ENCODE measurements around the gene MRM3. TPM values are rescaled to one million over a fixed set of nuclear protein-coding genes. Genes with fewer than 3 reads are reported as not detected.

The MRM3 gene
- total and polyA plus RNA-seq, 4 experiments from 2014 or later: 18.6 to 32.6 (median 20.5) TPM

DNA sequence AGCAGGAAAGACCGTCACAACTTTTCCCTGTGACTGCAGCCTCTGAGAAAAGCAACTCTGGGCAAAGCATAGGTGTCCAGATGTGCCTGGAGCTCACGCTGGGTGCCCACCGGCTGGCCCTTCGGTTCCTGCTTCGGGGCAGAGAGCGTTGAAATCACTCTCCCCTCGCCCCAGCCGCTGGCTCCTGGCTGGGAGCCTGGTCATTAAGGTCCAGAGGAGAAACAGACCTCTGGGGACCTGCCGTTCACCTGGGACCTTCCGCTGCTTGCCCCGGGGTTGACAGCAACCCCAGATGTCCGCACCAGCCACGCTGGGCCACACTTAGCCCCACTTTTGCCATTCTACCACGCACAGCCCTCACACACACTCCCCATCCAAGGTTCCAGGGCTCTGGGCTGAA lies 13.1 kb downstream of the MRM3 start:
- Mint-ChIP-seq H3K27ac (peak overlapping the region in 1 of 7 donors; percentile 64), H3K27me3 (no peaks in the 10 kb centered on the region)
- POLR2A ChIA-PET (ENCODE audit: partially characterized antibody): interaction anchor here (0.9 to 1.3 kb wide), 5 partner anchors 14 to 201 kb away, joined by 3 to 6 read pairs (median 4); partner anchors contain the start of genes GLOD4 and TIMM22

DNA sequence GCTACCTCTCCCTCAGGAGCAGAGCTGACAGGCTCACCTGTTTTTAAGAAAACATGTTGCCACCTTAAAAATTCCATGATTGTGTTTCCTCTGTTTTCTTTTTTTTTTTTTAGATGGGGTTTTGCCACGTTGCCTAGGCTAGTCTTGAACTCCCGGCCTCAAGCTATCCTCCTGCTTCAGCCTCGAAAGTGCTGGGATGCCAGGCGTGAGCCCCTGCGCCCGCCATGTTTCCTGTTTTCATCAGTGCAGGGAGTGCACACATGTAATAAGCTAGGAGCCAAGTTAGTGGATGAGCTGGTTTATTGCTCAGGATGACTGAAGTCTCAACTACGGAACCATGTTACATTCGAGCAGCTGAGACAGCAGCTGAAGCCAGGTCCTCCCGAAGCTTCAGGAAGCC lies 13.6 kb downstream of the MRM3 start:
- Mint-ChIP-seq H3K27ac (peak overlapping the region in 1 of 7 donors; percentile 12), H3K9me3 (peaks cover 0 to 2% (median 0%) of the 10 kb centered on the region in 8 donors), H3K4me3 (no peak overlapping the region), H3K4me1 (peaks cover 3 to 9% (median 6%) of the 10 kb centered on the region in 4 donors), H3K36me3 (peaks cover 20 to 23% of the 10 kb centered on the region in 2 donors), H3K27me3 (no peaks in the 10 kb centered on the region)
- H3K27me3 ChIP-seq (ENCODE audit: insufficient read depth, low read length): no peaks in the 10 kb centered on the region
- peaks cover 19% of the 10 kb centered on the region for H3K36me3 ChIP-seq (ENCODE audit: insufficient read depth, low read length)
- no peak for DNase-seq
- ChIA-PET POLR2A (ENCODE audit: partially characterized antibody) (interaction anchor here (0.9 to 1.3 kb wide), 2 partner anchors 16 to 201 kb away, joined by 3 to 5 read pairs; partner anchors contain the start of gene TIMM22), CTCF (ENCODE audit: partially characterized antibody) (interaction anchor here (1.1 to 1.8 kb wide), 5 partner anchors 14 to 203 kb away, joined by 4 to 22 read pairs (median 5); partner anchors contain the start of genes GLOD4, MRM3 and TIMM22)
- peaks cover 5% of the 10 kb centered on the region for H3K4me1 ChIP-seq (ENCODE audit: insufficient read depth, low read length)
- intact Hi-C loops (cut with micrococcal nuclease): loop anchor here (1.0 kb wide), 1 partner anchor 201 kb away; no protein-coding TSS in a partner anchor
- H3K27ac ChIP-seq (ENCODE audit: low read depth, low read length): no peak overlapping the region
- H3K9me3 ChIP-seq (ENCODE audit: control insufficient read depth in 1 of 2, low read length in 2 of 2): no peaks in the 10 kb centered on the region
- no peak overlapping the region for H3K4me3 ChIP-seq (ENCODE audit: low read length in 2 of 2)

More for the DNA sequence above, 13.1 kb downstream of the MRM3 start:
- H3K4me3 ChIP-seq (ENCODE audit: low read length in 2 of 2): no peak overlapping the region
- H3K27ac ChIP-seq (ENCODE audit: low read depth, low read length): no peak overlapping the region
- CTCF ChIA-PET (ENCODE audit: partially characterized antibody): interaction anchor here (1.1 to 1.8 kb wide), 5 partner anchors 13 to 204 kb away, joined by 4 to 22 read pairs (median 5); partner anchors contain the start of genes GLOD4, MRM3 and TIMM22
- DNase-seq: no peak
- no peaks in the 10 kb centered on the region for H3K9me3 ChIP-seq (ENCODE audit: control insufficient read depth in 1 of 2, low read length in 2 of 2)
- intact Hi-C loops (cut with micrococcal nuclease): loop anchor here (1.0 kb wide), 1 partner anchor 201 kb away; no protein-coding TSS in a partner anchor
- H3K4me1 ChIP-seq (ENCODE audit: insufficient read depth, low read length): peaks cover 5% of the 10 kb centered on the region
- Mint-ChIP-seq H3K4me1 (peaks cover 3 to 9% (median 6%) of the 10 kb centered on the region in 4 donors), H3K4me3 (no peak overlapping the region), H3K36me3 (peaks cover 21 to 23% of the 10 kb centered on the region in 2 donors), H3K9me3 (peaks cover 0 to 2% (median 0%) of the 10 kb centered on the region in 8 donors)
- H3K27me3 ChIP-seq (ENCODE audit: insufficient read depth, low read length): no peaks in the 10 kb centered on the region
- H3K36me3 ChIP-seq (ENCODE audit: insufficient read depth, low read length): peaks cover 19% of the 10 kb centered on the region

DNA sequence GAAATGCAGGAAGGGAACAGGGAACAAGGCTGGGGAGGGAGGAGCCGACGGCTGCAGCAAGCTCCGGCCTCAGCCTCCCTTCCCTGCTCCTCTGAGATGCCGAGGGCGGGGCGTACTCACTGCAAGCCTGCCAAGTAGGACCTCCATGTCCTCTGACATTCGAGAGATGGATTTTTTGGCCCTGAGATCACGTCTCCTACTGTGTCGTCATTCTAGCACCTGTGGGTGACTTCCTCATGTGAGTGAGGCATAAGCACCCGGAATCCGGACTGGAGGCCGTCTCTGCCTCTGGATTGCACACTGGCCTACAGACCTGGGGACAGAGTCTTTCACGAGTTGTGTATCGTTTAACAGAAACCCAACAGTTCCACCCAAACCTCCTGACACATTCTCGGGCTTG lies 14.5 kb downstream of the MRM3 start:
- H3K27me3 ChIP-seq (ENCODE audit: insufficient read depth, low read length): no peaks in the 10 kb centered on the region
- H3K27ac ChIP-seq (ENCODE audit: low read depth, low read length): no peak overlapping the region
- no peaks in the 10 kb centered on the region for H3K27me3 Mint-ChIP-seq
- no peak for DNase-seq
- CTCF ChIA-PET (ENCODE audit: partially characterized antibody): interaction anchor here (1.0 to 1.4 kb wide), 2 partner anchors 82 to 184 kb away, joined by 3 read pairs; no protein-coding TSS in a partner anchor
- no peaks in the 10 kb centered on the region for H3K9me3 Mint-ChIP-seq
- H3K4me1 ChIP-seq (ENCODE audit: insufficient read depth, low read length): peaks cover 5% of the 10 kb centered on the region
- H3K9me3 ChIP-seq (ENCODE audit: control insufficient read depth in 1 of 2, low read length in 2 of 2): no peaks in the 10 kb centered on the region
- peaks cover 11% of the 10 kb centered on the region for H3K36me3 ChIP-seq (ENCODE audit: insufficient read depth, low read length)
- H3K4me3 ChIP-seq (ENCODE audit: low read length in 2 of 2): no peak overlapping the region
- peaks cover 12 to 14% of the 10 kb centered on the region in 2 donors for H3K36me3 Mint-ChIP-seq
- H3K4me3 Mint-ChIP-seq: no peak overlapping the region
- POLR2A ChIA-PET (ENCODE audit: partially characterized antibody): no interaction called here
- peaks cover 0 to 6% (median 6%) of the 10 kb centered on the region in 4 donors for H3K4me1 Mint-ChIP-seq
- intact Hi-C loops (cut with micrococcal nuclease): no loop called here
- no peak overlapping the region for H3K27ac Mint-ChIP-seq

DNA sequence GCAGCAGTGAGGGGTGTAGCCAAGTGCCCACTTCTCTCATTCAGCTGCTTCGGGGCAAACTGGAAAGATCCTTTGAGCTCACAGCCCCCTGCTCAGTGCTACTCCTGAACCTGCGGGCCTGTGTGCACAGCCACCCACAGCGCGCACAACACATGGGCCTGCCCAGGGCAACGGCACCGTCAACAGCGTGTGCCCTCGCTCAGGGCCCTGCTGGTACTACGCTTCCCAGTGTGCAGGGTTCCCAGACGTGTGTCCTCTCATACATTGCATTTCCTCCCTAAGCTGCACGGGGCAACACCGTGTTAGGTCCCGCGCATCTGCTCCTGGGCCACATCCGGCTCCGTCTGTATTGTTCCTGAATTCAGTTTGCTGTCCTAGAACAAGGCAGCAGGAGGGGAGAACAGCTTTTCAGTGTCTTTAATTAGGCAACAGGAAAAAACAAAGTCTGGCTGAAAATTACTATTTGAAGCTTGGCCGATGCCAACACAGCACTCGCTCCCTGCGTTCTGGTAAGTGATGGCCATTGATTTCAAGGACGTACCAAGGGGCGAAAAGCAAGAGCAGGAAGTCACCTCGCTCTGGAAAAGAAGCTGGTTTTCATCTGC lies 15.2 kb downstream of the MRM3 start:
- no peak overlapping the region for H3K4me3 Mint-ChIP-seq
- H3K36me3 ChIP-seq (ENCODE audit: insufficient read depth, low read length): peaks cover 4% of the 10 kb centered on the region
- CTCF ChIA-PET (ENCODE audit: partially characterized antibody): interaction anchor here (1.0 to 1.4 kb wide), 3 partner anchors 81 to 184 kb away, joined by 3 read pairs; no protein-coding TSS in a partner anchor

DNA sequence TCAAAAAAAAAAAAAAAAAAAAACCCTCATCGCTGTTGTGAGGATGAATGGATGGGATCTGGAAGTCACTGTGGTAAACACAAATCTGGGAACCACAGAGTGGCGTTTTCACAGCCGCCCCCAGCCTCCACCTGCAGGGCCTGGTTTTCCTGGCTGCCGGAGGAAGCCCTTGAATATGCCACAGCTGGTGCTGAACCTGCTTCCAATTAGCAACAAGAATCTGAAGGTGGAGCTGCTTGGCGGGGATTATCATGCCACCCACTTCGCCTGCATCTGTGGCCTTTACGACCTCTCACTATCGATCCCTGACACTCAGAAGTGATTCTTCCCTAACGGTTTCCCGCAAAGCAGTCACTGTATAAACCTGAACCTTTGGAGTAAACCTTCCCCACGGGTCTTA lies 16.1 kb downstream of the MRM3 start:
- no peak overlapping the region for H3K4me3 Mint-ChIP-seq
- Histone ChIP-seq H3K27ac (ENCODE audit: low read depth, low read length) (no peak overlapping the region), H3K27me3 (ENCODE audit: insufficient read depth, low read length) (no peaks in the 10 kb centered on the region), H3K9me3 (ENCODE audit: control insufficient read depth in 1 of 2, low read length in 2 of 2) (no peaks in the 10 kb centered on the region), H3K36me3 (ENCODE audit: insufficient read depth, low read length) (no peaks in the 10 kb centered on the region), H3K4me1 (ENCODE audit: insufficient read depth, low read length) (peaks cover 5% of the 10 kb centered on the region), H3K4me3 (ENCODE audit: low read length in 2 of 2) (no peak overlapping the region)
- POLR2A ChIA-PET (ENCODE audit: partially characterized antibody): no interaction called here
- peaks cover 0 to 6% (median 6%) of the 10 kb centered on the region in 4 donors for H3K4me1 Mint-ChIP-seq
- peaks cover 1 to 4% of the 10 kb centered on the region in 2 donors for H3K36me3 Mint-ChIP-seq
- no peak overlapping the region for H3K27ac Mint-ChIP-seq
- CTCF ChIA-PET (ENCODE audit: partially characterized antibody): interaction anchor here (1.0 kb wide), 1 partner anchor 183 kb away, joined by 3 read pairs; no protein-coding TSS in a partner anchor
- intact Hi-C loops (cut with micrococcal nuclease): no loop called here
- peaks cover 0 to under 1% of the 10 kb centered on the region in 2 donors for H3K27me3 Mint-ChIP-seq
- no peaks in the 10 kb centered on the region for H3K9me3 Mint-ChIP-seq
- DNase-seq: no peak

More for the DNA sequence above, 15.2 kb downstream of the MRM3 start:
- Mint-ChIP-seq H3K4me1 (peaks cover 0 to 6% (median 6%) of the 10 kb centered on the region in 4 donors), H3K27me3 (no peaks in the 10 kb centered on the region), H3K36me3 (peaks cover 7 to 9% of the 10 kb centered on the region in 2 donors), H3K9me3 (no peaks in the 10 kb centered on the region), H3K27ac (no peak overlapping the region)
- Histone ChIP-seq H3K9me3 (ENCODE audit: control insufficient read depth in 1 of 2, low read length in 2 of 2) (no peaks in the 10 kb centered on the region), H3K27me3 (ENCODE audit: insufficient read depth, low read length) (no peaks in the 10 kb centered on the region), H3K27ac (ENCODE audit: low read depth, low read length) (no peak overlapping the region), H3K4me1 (ENCODE audit: insufficient read depth, low read length) (peaks cover 5% of the 10 kb centered on the region), H3K4me3 (ENCODE audit: low read length in 2 of 2) (no peak overlapping the region)
- DNase-seq: no peak
- intact Hi-C loops (cut with micrococcal nuclease): no loop called here
- POLR2A ChIA-PET (ENCODE audit: partially characterized antibody): no interaction called here

DNA sequence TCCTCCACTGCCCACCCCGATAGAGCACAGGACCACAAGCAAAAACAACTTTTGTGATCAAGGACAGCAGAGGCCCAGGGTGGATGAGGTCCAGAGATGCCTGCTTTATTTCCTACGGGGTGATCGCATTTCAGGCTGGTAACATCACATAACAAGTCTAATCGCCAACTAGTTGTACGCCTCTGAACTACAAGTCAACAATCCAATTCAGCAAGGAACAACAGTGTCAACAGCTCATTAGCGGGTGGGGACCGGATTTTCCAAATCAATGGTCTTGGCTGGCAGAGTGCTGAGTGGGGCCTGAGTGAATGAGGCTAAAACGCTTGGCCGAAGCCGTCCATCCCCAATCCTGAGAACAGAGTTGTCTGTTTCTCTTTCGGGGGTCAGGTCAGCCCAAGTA lies 17.1 kb downstream of the MRM3 start:
- CTCF ChIA-PET (ENCODE audit: partially characterized antibody): no interaction called here
- intact Hi-C loops (cut with micrococcal nuclease): no loop called here

DNA sequence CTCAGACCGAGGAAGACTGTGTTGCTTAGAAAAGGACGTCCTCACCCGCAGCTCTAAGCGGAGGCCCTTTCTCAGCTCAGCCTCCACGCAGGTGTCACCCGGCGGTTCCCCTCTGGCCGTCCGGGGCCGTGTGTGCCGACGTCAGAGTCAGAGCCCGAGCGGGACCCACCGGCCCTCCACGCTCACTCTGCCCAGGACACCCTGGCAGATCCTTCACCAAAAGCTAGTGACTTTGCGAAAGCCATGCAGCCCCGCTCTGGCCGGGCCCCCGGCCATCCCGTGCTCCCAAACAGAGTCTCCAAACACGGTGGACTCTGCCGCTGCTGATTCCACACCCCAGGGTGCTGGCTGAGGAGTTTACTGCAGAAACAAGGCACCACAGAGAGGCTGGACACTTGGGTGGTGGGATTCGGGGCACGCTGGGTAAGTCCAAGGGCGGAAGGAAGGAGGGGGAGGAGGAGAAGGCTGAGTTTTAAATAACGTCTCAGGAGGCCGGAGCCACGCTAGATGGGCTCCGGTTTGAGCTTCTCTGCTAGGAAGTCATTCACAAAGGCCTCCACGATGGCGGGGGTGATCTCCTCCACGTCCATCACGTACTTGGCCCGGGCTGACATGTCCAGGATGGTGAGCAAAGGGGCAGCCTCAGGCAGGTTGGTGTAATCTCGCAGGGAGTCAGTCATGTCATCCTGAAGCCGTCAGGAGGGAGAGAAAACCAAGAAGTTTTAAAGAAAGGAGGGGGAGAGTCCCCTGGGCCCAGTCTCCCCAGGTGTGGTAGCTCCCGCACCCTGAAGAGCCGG lies 18.5 kb downstream of the MRM3 start:
- no peaks in the 10 kb centered on the region for H3K27me3 ChIP-seq (ENCODE audit: insufficient read depth, low read length)
- CTCF ChIA-PET (ENCODE audit: partially characterized antibody): interaction anchor here (1.6 kb wide), 1 partner anchor 180 kb away, joined by 4 read pairs; no protein-coding TSS in a partner anchor
- H3K9me3 Mint-ChIP-seq: no peaks in the 10 kb centered on the region
- POLR2A ChIA-PET (ENCODE audit: partially characterized antibody): no interaction called here
- no peak for DNase-seq
- no peaks in the 10 kb centered on the region for H3K4me1 ChIP-seq (ENCODE audit: insufficient read depth, low read length)
- no peak overlapping the region for H3K4me3 ChIP-seq (ENCODE audit: low read length in 2 of 2)
- intact Hi-C loops (cut with micrococcal nuclease): no loop called here
- H3K36me3 Mint-ChIP-seq: no peaks in the 10 kb centered on the region
- H3K4me1 Mint-ChIP-seq: no peaks in the 10 kb centered on the region
- no peaks in the 10 kb centered on the region for H3K9me3 ChIP-seq (ENCODE audit: control insufficient read depth in 1 of 2, low read length in 2 of 2)
- H3K27ac ChIP-seq (ENCODE audit: low read depth, low read length): no peak overlapping the region
- peaks cover 0 to 1% of the 10 kb centered on the region in 2 donors for H3K27me3 Mint-ChIP-seq
- H3K36me3 ChIP-seq (ENCODE audit: insufficient read depth, low read length): no peaks in the 10 kb centered on the region
- no peak overlapping the region for H3K4me3 Mint-ChIP-seq
- H3K27ac Mint-ChIP-seq: no peak overlapping the region

More for the DNA sequence above, 17.1 kb downstream of the MRM3 start:
- H3K4me1 ChIP-seq (ENCODE audit: insufficient read depth, low read length): peaks cover 5% of the 10 kb centered on the region
- Mint-ChIP-seq H3K27me3 (peaks cover 0 to 1% of the 10 kb centered on the region in 2 donors), H3K4me3 (no peak overlapping the region), H3K4me1 (peaks cover 0 to 6% (median 6%) of the 10 kb centered on the region in 4 donors), H3K27ac (no peak overlapping the region), H3K9me3 (no peaks in the 10 kb centered on the region), H3K36me3 (no peaks in the 10 kb centered on the region)
- no peak for DNase-seq
- H3K4me3 ChIP-seq (ENCODE audit: low read length in 2 of 2): no peak overlapping the region
- POLR2A ChIA-PET (ENCODE audit: partially characterized antibody): no interaction called here
- H3K27ac ChIP-seq (ENCODE audit: low read depth, low read length): no peak overlapping the region
- no peaks in the 10 kb centered on the region for H3K27me3 ChIP-seq (ENCODE audit: insufficient read depth, low read length)
- H3K36me3 ChIP-seq (ENCODE audit: insufficient read depth, low read length): no peaks in the 10 kb centered on the region
- H3K9me3 ChIP-seq (ENCODE audit: control insufficient read depth in 1 of 2, low read length in 2 of 2): no peaks in the 10 kb centered on the region

Data from CD4-positive, alpha-beta memory T cell (primary cell).